ENCODE measurements around the gene LRSAM1.

Gene LRSAM1

GRCh38 chr9:127516835-127517607 lies 65.7 kb downstream of the LRSAM1 start:
- no peak for DNase-seq (ENCODE audit: low read depth, low spot score)

GRCh38 chr9:127517620-127518019 lies 66.3 kb downstream of the LRSAM1 start:
- DNase-seq (ENCODE audit: low read depth, low spot score) = no peak

DNA sequence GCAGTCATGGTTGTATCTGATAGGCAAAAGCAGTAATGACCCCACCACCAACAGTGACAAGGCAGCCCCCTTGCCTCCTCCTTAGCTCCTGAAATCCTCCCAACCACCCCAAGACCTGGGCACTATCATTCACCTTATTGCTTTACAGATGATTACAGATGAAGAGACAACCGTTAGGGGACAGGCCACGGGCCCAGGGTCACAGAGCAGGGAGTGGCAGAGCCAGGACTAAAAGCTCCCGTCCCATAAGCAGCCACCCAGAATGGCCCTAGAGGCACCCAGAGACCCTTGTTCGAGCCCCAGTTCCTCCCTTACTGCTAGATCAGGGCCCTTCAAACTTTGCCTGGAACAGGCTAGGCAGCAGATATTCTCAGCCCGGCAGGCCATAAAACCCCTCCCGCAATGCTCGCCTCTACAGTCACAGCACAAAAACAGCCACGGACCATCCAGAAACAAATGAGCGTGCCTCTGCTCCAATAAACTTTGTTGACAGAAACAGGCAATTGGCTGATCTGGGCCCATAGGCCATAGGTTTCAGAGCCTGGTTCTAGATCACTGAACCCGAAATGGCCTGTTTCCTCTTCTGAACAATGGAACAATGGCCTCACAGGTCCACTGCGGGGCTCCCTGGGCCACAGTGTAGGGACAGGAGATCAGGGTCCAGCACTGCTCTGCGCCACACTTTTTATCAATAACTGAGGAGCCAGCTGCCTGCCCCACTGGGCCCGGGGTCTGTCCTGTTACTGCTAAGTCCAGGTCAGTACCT lies 67.0 kb downstream of the LRSAM1 start:
- no peak for DNase-seq (ENCODE audit: low read depth, low spot score)

DNA sequence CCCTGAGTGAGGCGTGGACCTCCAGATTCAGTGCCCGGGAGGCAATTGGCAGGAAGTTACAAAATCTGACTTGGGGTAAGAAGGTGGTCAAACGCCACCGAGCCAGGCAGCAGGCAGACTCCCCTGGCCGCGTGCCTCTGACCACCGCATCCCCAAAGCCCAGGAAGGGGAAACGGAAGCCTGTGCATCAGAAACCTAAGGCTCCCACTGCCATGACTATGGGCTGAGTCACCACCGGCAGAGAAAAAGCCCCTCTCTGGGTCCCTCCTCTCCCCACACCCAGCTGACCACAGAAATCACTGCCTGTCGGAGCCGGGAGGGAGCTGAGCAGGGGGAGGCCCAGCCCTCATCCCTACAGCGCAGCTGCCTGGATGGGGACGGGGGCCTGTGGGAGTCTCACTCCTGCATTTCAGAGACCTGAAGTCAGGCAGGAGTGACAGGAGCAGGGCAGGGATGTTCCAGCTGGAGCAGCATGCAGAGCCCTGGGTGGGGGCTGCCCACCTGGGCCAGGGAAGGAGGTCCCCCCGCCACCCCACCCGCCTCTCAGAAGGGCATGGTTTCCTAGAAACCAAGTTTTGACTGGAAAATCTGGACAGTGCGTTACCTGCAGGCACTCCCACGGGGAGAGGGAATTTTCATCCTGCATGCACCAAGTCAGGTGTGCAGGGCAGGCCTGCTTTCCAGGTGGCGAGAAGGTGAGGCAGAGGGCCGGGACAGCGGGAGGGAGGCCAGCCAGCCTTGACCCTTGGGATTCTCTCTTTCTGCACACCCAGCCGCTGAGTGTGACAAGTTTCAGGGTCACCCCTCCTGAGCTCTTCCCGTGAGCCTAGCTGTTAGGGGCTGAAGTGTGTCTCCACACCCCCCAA lies 68.2 kb downstream of the LRSAM1 start:
- DNase-seq (ENCODE audit: low read depth, low spot score) = peak; percentile 80

DNA sequence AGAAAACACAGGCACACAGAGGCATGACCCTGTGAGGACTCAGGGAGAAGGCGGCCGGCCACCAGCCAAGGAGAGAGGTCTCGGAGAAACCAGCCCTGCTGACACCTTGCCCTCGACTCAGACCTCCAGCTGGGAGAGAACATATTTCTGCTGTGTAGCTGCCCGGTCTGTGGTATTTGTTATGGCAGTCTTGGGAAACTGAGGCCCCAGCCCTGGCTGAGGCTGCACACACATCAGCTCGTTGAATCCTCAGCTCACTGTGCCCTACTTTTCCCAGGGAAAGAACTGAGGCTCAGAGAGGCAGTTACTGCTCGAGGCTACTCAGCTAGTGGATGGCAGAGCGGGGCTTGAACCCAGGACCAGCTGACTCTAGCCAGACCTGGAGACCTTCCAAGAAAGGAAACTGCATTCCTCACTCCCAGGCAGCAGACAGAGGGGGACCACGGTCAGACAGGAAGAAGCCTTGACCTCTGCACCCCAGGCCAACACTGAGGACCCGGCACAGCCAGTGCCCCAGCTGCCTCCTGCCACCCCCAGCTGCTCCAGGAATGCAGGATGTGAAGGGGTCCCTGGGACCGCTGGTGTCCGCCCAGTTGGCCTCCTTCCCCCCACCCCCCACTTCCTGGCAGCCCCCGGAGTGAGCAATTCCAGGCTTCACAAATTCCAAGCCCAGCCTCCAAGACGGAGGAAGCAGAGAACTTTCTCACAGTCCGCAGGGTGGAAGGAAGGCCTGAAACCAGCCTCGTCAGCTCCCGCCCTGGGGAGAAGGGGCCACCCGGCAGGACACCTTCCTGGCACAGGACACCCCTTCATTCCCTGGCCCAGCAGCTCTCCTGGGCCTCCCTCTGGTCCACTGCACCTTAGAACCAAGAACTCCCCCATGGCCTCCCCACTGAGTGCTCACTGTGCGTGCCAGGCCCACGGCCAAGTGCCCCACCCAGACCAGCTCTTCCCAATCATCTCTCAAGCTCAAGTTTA lies 69.9 kb downstream of the LRSAM1 start:
- DNase-seq (ENCODE audit: low read depth, low spot score) = peak; percentile 85

- no peak for DNase-seq (ENCODE audit: low read depth, low spot score)
Observed at GRCh38 chr9:127521919-127522304, 70.6 kb downstream of the LRSAM1 start.

GRCh38 chr9:127522727-127523126 lies 71.4 kb downstream of the LRSAM1 start:
- DNase-seq (ENCODE audit: low read depth, low spot score) = no peak

- no peak for DNase-seq (ENCODE audit: low read depth, low spot score)
Observed at GRCh38 chr9:127523312-127523851, 72.1 kb downstream of the LRSAM1 start.

DNA sequence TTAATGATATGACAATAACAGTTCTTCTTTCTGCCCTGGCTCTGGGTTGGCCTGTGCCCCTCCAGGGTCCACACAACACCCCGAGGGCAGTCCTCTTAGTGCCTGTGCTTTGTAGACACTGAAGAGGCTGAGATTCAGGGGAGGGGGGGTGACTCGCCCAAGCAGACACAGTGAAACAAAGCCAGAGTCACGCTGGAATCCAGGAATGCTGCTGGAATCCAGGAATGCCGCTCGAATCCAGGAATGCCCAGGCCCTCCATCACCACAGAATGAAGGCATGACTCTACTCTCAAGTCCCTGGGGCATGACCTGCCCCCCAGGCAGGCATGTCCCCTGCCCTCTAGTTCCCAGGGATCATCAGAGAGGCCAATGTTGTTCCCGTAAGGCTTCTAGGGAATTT lies 73.1 kb downstream of the LRSAM1 start:
- DNase-seq (ENCODE audit: low read depth, low spot score) = no peak

DNA sequence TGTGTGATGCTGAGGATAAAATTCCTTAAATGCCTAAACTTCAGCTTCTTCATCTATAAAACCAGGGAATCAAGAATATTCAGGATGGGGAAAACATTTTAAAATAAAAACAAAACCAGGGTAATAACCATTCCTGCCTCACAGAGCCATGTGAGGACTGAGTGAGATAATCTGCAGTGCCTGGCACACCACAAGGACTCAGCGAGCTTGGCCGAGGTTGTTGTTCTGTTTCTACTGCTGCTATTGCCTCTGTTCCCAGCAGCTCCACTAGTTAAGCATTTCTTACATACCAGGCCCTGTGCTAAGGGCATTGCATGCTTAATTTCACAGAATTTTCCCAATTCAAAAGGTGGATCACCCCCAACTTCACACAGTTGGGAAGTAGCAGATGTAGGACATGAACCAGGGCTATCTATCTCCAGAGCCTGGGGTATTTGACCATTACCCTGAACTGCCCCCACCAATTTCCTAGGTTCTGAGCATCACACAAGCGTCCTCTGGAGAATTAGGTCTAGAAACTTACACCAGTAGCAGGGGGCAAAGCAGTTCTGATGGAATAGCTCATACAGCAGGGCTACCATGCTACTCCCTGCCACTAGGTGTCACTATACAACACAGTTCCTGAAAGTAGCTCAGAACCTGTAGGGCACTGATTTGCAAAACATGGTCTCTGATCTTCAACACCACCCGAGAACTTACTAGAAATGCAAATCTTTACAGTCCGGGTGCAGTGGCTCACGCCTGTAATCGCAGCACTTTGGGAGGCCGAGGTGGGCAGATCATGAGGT lies 74.3 kb downstream of the LRSAM1 start:
- DNase-seq (ENCODE audit: low read depth, low spot score) = no peak

DNA sequence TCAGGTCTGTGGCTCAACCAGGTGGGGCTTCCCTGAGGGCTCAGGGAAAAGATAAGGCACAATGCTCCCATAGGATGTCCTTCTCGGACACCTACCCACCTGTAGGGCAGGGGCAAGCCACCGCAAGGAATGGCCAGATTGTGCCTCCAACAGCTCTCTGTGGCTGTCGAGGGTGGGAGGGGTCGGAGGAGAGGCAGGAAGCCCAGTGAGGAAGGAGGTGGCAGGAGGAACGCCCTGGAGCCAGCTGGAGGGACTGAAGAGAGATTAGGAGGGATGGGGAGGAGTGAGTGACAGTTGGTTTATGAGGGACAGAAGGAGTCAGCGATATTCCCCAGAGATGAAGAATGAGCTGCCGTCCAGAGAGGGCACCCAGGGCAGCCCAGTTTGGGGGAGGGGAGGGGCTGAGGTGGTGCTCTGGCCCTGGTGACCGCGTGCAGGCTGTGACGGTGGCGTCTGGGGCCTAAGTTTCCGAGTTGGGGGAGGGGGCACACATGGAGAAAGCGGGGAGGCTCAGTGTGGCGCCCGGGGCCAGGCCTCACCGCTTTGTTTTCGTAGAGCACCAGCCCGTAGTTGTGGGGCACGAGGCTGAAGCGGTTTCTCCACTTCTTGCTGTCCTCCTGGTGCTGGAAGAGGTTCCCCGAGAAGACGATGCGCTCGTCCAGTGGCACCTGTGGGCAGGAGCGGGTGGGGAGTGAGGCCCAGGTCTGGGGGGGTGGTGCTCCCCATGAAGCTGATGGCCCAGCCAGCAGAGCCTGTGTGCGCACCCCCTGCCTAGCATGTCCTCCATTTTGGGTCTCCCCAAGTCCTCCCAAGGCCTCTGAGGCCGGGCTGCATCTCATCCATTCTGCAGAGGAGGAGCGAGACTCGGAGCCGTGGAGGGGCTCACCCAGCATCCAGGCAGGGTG lies 75.6 kb downstream of the LRSAM1 start:
- no peak for DNase-seq (ENCODE audit: low read depth, low spot score)

GRCh38 chr9:127527560-127528268 lies 76.4 kb downstream of the LRSAM1 start:
- DNase-seq (ENCODE audit: low read depth, low spot score) = no peak

- DNase-seq (ENCODE audit: low read depth, low spot score) = no peak
Observed at GRCh38 chr9:127528422-127529251, 77.3 kb downstream of the LRSAM1 start.

- no peak for DNase-seq (ENCODE audit: low read depth, low spot score)
Observed at GRCh38 chr9:127529671-127530070, 78.4 kb downstream of the LRSAM1 start.

DNA sequence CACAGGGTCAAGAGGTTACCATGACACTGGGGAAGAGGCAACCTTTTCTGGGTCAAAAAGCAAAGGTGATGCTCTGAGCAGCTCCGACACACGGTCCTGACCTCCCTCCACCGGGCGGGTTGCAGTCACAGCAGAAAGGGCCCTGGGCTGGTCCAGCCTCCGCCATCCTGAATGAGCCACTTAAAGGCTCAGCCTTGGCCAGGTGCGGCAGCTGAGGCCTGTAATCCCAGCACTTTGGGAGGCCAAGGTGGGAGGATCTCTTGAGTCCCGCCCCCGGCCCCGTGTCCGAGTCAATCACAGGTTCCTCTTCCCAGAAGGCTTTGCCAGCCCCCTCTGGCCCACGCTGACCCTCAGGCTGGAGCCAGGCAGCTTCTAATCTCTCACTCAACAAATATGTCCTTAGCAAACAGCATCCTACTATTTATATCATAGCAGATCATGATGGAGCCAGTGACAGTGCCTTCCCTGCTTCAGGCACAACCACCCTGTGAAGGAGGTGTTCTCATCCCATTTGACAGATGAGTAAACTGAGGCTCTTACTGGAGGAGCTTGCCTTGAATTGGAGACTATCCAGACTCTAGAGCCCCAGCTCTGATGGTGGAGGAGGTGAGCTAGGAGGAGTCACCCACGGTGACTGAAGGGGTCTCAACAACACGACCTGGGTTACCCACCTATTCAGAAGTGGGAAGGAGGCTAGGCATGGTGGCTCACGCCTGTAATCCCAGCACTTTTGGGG lies 79.1 kb downstream of the LRSAM1 start:
- no peak for DNase-seq (ENCODE audit: low read depth, low spot score)

- no peak for DNase-seq (ENCODE audit: low read depth, low spot score)
Observed at GRCh38 chr9:127531676-127532075, 80.4 kb downstream of the LRSAM1 start.

Data from brain pericyte (primary cell).